Ovary (tissue), 9 donors: ENCODE results near the gene PFAS. TPM values are rescaled to one million over a fixed set of nuclear protein-coding genes. Genes with fewer than 3 reads are reported as not detected.

Experiments used
- DNase-seq, 5 donors: peaks; one replicate each; pipeline ENCODE4 v3.0.0-alpha.2; 2019 to 2020
- H3K27ac ChIP-seq, 2 donors: fragments of 200-600 bp; one replicate each; pipeline versions ENCODE4 v1.5.1 to v1.8.0; 2019 to 2022
- H3K27me3 ChIP-seq: fragments of 200-600 bp; one replicate; pipeline ENCODE4 v1.8.0; 2022
- H3K36me3 ChIP-seq: fragments of 200-600 bp; sonication (generic); one replicate; pipeline ENCODE4 v1.5.1; 2019
- H3K4me1 ChIP-seq: one replicate; pipeline ENCODE4 v1.8.1; 2013; ENCODE audit warnings: mild to moderate bottlenecking, moderate library complexity; ENCODE audit not compliant: insufficient read depth
- H3K4me3 ChIP-seq: fragments of 200-600 bp; sonication (generic); one replicate; pipeline ENCODE4 v1.5.1; 2017
- H3K9me3 ChIP-seq, 2 donors: fragments of 200-600 bp in 1 of 2; sonication (generic) in 1 of 2; one replicate each; pipeline versions ENCODE4 v1.5.1 to v1.8.1; 2013 to 2019; ENCODE audit warnings: mild to moderate bottlenecking in 1 of 2, moderate library complexity in 1 of 2
- CTCF ChIP-seq, 3 donors: fragments of 450-650 bp in 2 of 3; fragments of 200-600 bp in 1 of 3; IDR thresholded peaks; one replicate each; pipeline versions ENCODE4 v1.5.1 to v1.8.0; 2016 to 2022; ENCODE audit warnings: antibody characterized with exemption in 3 of 3, mild to moderate bottlenecking in 1 of 3
- EP300 ChIP-seq: sonication (generic); formaldehyde crosslinking; IDR thresholded peaks from one replicate; pipeline ENCODE4 v1.6.1; 2017; ENCODE audit warnings: antibody characterized with exemption
- POLR2A ChIP-seq: fragments of 450-650 bp; IDR thresholded peaks from one replicate; pipeline ENCODE4 v1.6.1; 2017; ENCODE audit warnings: antibody characterized with exemption, mild to moderate bottlenecking, moderate library complexity
- WGBS, 3 donors: extraction: QIAGEN DNeasy Blood & Tissue Kit in 1 of 3; methylation state at CpG; one replicate each; pipeline versions ENCODE4 v1.1.5 to v1.1.7; 2013 to 2017; 5-methylcytosine and 5-hydroxymethylcytosine counted together
- intact Hi-C, 4 donors: fragments of 100-400 bp; cut with DNase I; formaldehyde crosslinking; loops; one replicate each; pipeline versions ENCODE4 v1.11.0 to v1.15.1; 2022 to 2023
- polyA plus RNA-seq, 2 donors: library from polyadenylated mRNA; stranded (reverse); fragments of 200-250 nt in 1 of 2; fragments of 350-450 nt in 1 of 2; fragmentation: Illumina TruSeq in 1 of 2; extraction: RNeasy Lipid Tissue Mini Kit (QIAGEN cat#74804) in 1 of 2; gene quantifications; one replicate each; pipeline ENCODE4 v1.2.3, GENCODE V29; 2013 to 2014
- total RNA-seq, 7 donors: library from RNA; depleted of rRNA in 2 of 7; stranded (reverse); fragments of >200 nt in 2 of 7; fragmentation: NEBNext Ultra II Directional in 3 of 7; extraction: Animal tissue kit (Norgen Biotek cat#: 25700) in 3 of 7; gene quantifications; one replicate each; pipeline versions ENCODE4 v1.1.0 to v1.2.4, GENCODE V29; 2016 to 2023
- donor health status: DM: no; HTN: no; CAD: no; lungs with moderate emphysema.
- donor health status: DM: no; HTN: no; CAD: no.
- donor health status: Bipolar disorder and iron deficiency.
- donor health status: DM: yes; HTN: yes; CAD: no.
- donor health status: DM: no; HTN: no; CAD: no.
- donor health status: DM: yes; HTN: yes; CAD: no.

PFAS gene
- total and polyA plus RNA-seq, 9 donors: 6.6 to 69.9 (median 27.8) TPM

- H3K36me3 ChIP-seq: no peaks in the 10 kb centered on the region
- intact Hi-C loops: no loop called here
- 92 to 95% (median 95%) methylated on average over 7 of the region's 7 CpGs for WGBS, 3 donors
Measured at GRCh38 chr17:8235676-8236075, 13.4 kb upstream of the PFAS start.

GRCh38 chr17:8237175-8237574 lies 11.9 kb upstream of the PFAS start:
- TF ChIP-seq CTCF (IDR thresholded peaks at IDR 0.05): no peak
- no peak for TF ChIP-seq EP300
- TF ChIP-seq POLR2A: no peak
- intact Hi-C loops: no loop called here
- WGBS, 3 donors: 44 to 73% (median 57%) methylated on average over 7 of the region's 7 CpGs
- Histone ChIP-seq H3K4me1 (no peaks in the 10 kb centered on the region), H3K27ac (no peak overlapping the region), H3K27me3 (no peaks in the 10 kb centered on the region), H3K9me3 (no peaks in the 10 kb centered on the region), H3K4me3 (no peak overlapping the region), H3K36me3 (no peaks in the 10 kb centered on the region)
- DNase-seq: no peak

More at GRCh38 chr17:8235676-8236075, 13.4 kb upstream of the PFAS start:
- Histone ChIP-seq H3K27ac (no peak overlapping the region), H3K9me3 (no peaks in the 10 kb centered on the region), H3K4me1 (no peaks in the 10 kb centered on the region), H3K4me3 (no peak overlapping the region), H3K27me3 (no peaks in the 10 kb centered on the region)
- no peak for DNase-seq
- TF ChIP-seq POLR2A (no peak), EP300 (no peak), CTCF (IDR thresholded peaks at IDR 0.05) (no peak)

- H3K9me3 ChIP-seq: no peaks in the 10 kb centered on the region
- TF ChIP-seq EP300: no peak
- no peak for TF ChIP-seq CTCF (IDR thresholded peaks at IDR 0.05)
- no peak for TF ChIP-seq POLR2A
- no peak overlapping the region for H3K4me3 ChIP-seq
- no peaks in the 10 kb centered on the region for H3K4me1 ChIP-seq
- H3K36me3 ChIP-seq: no peaks in the 10 kb centered on the region
- intact Hi-C loops: no loop called here
- DNase-seq: no peak
- H3K27ac ChIP-seq: no peak overlapping the region
- 87 to 92% (median 90%) methylated on average over 4 of the region's 4 CpGs for WGBS, 3 donors
- no peaks in the 10 kb centered on the region for H3K27me3 ChIP-seq
Measured at GRCh38 chr17:8237886-8238285, 11.2 kb upstream of the PFAS start.

- Histone ChIP-seq H3K9me3 (no peaks in the 10 kb centered on the region), H3K36me3 (no peaks in the 10 kb centered on the region), H3K4me1 (peaks cover 2% of the 10 kb centered on the region), H3K27me3 (no peaks in the 10 kb centered on the region), H3K4me3 (no peak overlapping the region), H3K27ac (no peak overlapping the region)
- 91 to 95% (median 94%) methylated on average over 5 of the region's 5 CpGs for WGBS, 3 donors
- DNase-seq: no peak
- intact Hi-C loops: loop anchor here in 1 of 4 donors (10.0 kb wide), 1 partner anchor 51 kb away; the partner anchor contains the start of gene SLC25A35
- TF ChIP-seq POLR2A: no peak
- no peak for TF ChIP-seq EP300
- no peak for TF ChIP-seq CTCF (IDR thresholded peaks at IDR 0.05)
Measured at GRCh38 chr17:8243827-8244226, 5.3 kb upstream of the PFAS start.
